Upper lobe of right lung (tissue), 1 donor: Measurements from ENCODE around the gene SURF6. TPM values are rescaled to one million over a fixed set of nuclear protein-coding genes. Genes with fewer than 3 reads are reported as not detected.

Experiments
- ATAC-seq: fragments of 200-7000 bp; cut with Tn5 transposase; one replicate; pipeline ENCODE4 v1.9.1; 2020; ENCODE audit warnings: mild to moderate bottlenecking, moderate library complexity
- DNase-seq: peaks from one replicate; pipeline ENCODE4 v3.0.0-alpha.2; 2020
- H3K27ac ChIP-seq: fragments of 200-600 bp; one replicate; pipeline ENCODE4 v1.8.0; 2022
- H3K27me3 ChIP-seq: fragments of 200-600 bp; one replicate; pipeline ENCODE4 v1.8.0; 2022; ENCODE audit warnings: mild to moderate bottlenecking
- H3K36me3 ChIP-seq: fragments of 200-600 bp; one replicate; pipeline ENCODE4 v1.8.0; 2022
- H3K4me1 ChIP-seq: fragments of 200-600 bp; one replicate; pipeline ENCODE4 v1.8.0; 2022
- H3K4me3 ChIP-seq: fragments of 200-600 bp; one replicate; pipeline ENCODE4 v1.8.0; 2022; ENCODE audit warnings: mild to moderate bottlenecking
- H3K9me3 ChIP-seq: fragments of 200-600 bp; one replicate; pipeline ENCODE4 v1.8.0; 2022
- CTCF ChIP-seq: fragments of 200-600 bp; IDR thresholded peaks from one replicate; pipeline ENCODE4 v1.8.0; 2022; ENCODE audit warnings: antibody characterized with exemption
- intact Hi-C: fragments of 100-400 bp; cut with DNase I; formaldehyde crosslinking; loops from one replicate; pipeline ENCODE4 v1.11.0; 2022
- total RNA-seq: library from RNA; stranded (reverse); fragmentation: NEBNext Ultra II Directional; extraction: Animal tissue kit (Norgen Biotek cat#: 25700); gene quantifications from one replicate; pipeline ENCODE4 v1.2.1, GENCODE V29; 2021
- donor health status: DM: no; HTN: yes; CAD: no; lungs with severe emphysema.

Gene SURF6
- total RNA-seq, 1 donor from 2014 or later = 15.9 TPM

DNA sequence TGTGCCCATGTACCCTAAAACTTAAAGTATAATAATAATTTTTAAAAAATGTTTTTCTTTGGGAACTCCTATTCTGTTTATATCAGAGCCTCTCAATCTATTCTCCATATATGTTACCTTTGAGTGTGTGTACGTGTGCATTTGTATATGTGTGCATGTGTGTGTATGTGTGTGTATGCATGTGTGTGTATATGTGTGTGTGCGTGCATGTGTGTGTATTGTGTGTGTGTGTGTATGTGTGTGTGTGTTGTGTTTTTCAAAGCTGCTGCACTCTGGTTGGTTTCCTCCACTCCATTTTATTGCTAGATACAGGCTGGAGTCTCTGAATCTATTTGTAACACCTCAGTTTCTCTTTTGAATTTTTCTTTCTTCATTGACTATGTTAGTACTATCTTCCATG is 20.0 kb downstream of the SURF6 start:
- no peak for ATAC-seq
- Histone ChIP-seq H3K4me1 (no peaks in the 10 kb centered on the region), H3K27ac (no peak overlapping the region), H3K27me3 (no peaks in the 10 kb centered on the region), H3K9me3 (no peaks in the 10 kb centered on the region), H3K36me3 (no peaks in the 10 kb centered on the region), H3K4me3 (no peak overlapping the region)
- TF ChIP-seq CTCF = no peak
- DNase-seq = no peak
- intact Hi-C loops = no loop called here

GRCh38 chr9:133309608-133310007 is 26.4 kb downstream of the SURF6 start:
- ATAC-seq (no peak), DNase-seq (no peak)
- TF ChIP-seq CTCF = no peak
- intact Hi-C loops = no loop called here
- Histone ChIP-seq H3K4me3 (no peak overlapping the region), H3K27me3 (no peaks in the 10 kb centered on the region), H3K9me3 (no peaks in the 10 kb centered on the region), H3K27ac (no peak overlapping the region), H3K4me1 (no peaks in the 10 kb centered on the region), H3K36me3 (no peaks in the 10 kb centered on the region)

GRCh38 chr9:133307301-133307700 is 28.7 kb downstream of the SURF6 start:
- H3K4me3 ChIP-seq = no peak overlapping the region
- no peaks in the 10 kb centered on the region for H3K27me3 ChIP-seq
- no peaks in the 10 kb centered on the region for H3K4me1 ChIP-seq
- ATAC-seq = no peak
- no peaks in the 10 kb centered on the region for H3K9me3 ChIP-seq
- no peak for TF ChIP-seq CTCF
- intact Hi-C loops = no loop called here
- no peak overlapping the region for H3K27ac ChIP-seq
- no peaks in the 10 kb centered on the region for H3K36me3 ChIP-seq
- DNase-seq = no peak

DNA sequence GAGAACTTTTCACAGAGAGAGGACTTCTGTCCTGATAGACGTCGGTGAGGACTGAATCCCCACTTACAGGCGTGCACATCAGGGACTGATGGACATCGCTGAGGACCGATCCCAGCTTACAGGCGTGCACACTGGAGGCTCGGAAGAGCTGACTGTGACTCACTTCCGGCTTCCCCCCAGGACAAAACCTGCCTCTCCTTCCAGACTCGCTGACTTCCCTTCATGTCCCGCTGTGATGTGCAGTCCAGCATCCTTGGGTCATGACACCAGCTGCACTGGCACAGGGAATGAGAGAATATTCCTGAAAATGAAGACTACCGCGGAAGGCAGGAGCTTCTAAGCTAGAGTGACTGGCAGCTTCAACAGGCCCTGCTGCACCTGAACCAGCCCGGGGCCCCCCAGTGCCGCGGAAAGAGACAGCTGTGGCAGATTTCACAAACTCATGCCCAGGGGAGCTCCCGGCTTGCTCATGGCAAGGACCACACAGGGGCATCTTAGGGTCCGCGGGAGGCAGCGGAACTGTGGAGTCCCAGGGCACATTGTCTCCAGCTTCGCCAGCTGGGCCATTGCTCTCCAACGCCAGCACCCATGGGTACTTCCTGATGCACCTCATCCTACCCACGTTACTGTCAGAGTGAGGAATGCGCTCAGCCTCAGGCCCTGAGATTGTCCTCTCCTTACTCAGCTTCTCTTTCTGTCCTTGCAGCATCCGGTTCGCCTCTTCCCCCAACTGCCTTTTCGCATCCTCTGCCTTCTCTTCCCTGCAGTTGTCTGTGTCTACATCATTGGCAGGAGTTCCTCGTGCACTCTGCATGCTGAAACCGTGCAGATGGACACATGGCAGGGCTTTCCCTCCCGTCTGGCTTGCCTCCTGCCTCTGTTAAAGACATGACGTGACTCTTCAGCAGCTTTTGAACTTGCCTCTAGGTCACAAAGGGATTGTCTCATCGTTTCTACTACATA is 29.5 kb downstream of the SURF6 start:
- no peak for DNase-seq
- no peak for TF ChIP-seq CTCF

GRCh38 chr9:133305731-133306130 is 30.3 kb downstream of the SURF6 start:
- Histone ChIP-seq H3K4me1 (no peaks in the 10 kb centered on the region), H3K27ac (no peak overlapping the region), H3K4me3 (no peak overlapping the region), H3K36me3 (no peaks in the 10 kb centered on the region), H3K27me3 (no peaks in the 10 kb centered on the region), H3K9me3 (no peaks in the 10 kb centered on the region)
- intact Hi-C loops = no loop called here
- DNase-seq (no peak), ATAC-seq (no peak)
- TF ChIP-seq CTCF = no peak

More for the DNA sequence above, 29.5 kb downstream of the SURF6 start:
- Histone ChIP-seq H3K4me3 (no peak overlapping the region), H3K27ac (no peak overlapping the region), H3K4me1 (no peaks in the 10 kb centered on the region), H3K27me3 (no peaks in the 10 kb centered on the region), H3K36me3 (no peaks in the 10 kb centered on the region), H3K9me3 (no peaks in the 10 kb centered on the region)
- ATAC-seq = no peak
- intact Hi-C loops = no loop called here
